HG02943 (cell line): ENCODE measurements around the gene ANKS3.
A peak's percentile ranks its signal among the peaks of the same experiment; 100 is the strongest.
"Not testable (repeated sequence)": the region's sequence is repeated elsewhere in the genome, so short reads cannot be mapped to it uniquely, and the experiment has no call there.

ENCODE experiments used
- ATAC-seq: cut with Tn5 transposase; IDR thresholded peaks from one replicate; pipeline ENCODE4 v1.9.1; 2021; ENCODE audit warnings: mild to moderate bottlenecking, low read depth, moderate library complexity; ENCODE audit not compliant: unreplicated experiment

The ANKS3 gene

DNA sequence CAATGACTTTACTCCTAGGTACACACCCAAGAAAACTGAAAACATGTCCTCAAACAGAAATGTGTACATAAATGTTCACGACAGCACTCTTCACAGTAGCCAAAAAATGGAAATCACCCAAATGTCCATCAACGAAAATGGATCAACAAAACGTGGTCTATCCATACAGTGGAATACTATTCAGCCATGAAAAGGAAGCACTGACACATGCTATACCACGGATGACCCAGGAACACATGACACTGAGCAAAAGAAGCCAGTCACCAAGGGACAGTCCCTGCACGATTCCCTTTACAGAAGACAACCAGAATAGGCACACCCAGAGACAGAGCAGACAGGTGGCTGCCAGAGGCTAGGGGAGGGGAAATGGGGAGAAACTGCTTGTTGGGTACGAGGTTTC is 21.6 kb upstream of the ANKS3 start:
- no peak for ATAC-seq

DNA sequence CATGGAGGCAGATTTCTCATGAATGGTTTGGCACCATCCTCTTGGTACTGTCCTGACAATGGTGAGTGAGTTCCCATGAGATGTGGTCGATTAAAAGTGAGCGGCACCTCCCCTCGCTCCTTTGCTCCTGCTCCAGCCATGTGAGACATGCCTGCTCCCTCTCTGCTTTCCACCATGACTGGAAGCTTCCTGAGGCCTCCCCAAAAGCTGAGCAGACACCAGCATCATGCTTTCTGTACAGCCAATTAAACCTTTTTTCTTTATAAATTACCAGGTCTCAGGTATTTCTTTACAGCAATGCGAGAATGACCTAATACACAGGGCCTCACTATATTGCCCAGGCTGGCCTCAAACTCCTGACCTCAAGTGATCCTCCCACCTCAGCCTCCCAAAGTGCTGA is 20.8 kb upstream of the ANKS3 start:
- no peak for ATAC-seq

DNA sequence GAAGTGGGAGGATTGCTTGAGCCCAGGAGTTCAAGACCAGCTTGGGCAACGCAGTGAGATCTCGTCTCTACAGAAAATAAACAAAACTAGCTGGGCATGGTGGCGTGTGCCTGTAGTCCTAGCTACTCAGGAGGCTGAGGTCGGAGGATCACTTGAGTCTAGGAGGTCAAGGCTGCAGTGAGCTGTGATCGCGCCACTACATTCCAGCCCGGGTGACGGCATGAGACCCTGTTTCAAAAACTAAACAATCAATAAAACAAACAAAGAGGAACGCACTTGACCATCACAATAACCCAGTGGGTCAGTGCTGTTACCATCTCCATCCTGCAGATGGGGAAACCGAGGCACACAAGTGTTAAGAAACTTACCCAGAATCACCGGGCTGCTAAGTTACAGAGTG is 19.2 kb upstream of the ANKS3 start:
- ATAC-seq, result no peak

DNA sequence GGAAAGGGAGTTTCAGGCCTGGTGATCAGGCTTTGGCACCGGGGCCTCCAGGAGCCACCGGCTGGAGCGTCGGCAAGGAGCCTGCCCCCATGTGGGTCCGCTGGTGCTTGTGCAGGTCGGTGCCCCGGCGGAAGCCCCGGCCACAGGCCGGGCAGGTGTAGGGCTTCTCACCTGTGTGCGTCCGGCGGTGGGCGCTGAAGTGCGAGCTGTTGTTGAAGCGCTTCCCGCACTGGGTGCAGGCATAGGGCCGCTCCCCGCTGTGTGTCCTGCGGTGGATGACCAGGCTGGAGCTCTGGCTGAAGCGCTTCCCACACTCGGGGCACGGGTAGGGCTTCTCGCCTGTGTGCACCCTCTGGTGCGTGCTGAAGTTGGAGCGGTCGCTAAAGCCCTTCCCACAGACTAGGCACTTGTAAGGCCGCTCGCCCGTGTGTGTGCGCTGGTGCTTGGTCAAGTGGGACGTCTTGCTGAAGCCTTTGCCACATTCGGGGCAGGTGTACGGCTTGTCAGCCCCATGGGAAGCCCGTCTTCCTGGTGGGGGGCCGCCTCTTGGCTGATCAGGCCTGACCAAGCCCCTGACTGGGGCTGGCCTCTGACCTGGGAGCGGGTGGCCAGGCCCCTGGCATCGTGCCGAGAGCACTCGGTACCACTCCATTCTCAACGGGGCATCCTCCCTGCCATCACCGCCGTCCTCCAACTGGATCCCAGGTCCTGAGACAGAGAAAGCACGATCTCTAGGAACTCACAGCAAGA is 18.5 kb upstream of the ANKS3 start:
- ATAC-seq, result no peak

DNA sequence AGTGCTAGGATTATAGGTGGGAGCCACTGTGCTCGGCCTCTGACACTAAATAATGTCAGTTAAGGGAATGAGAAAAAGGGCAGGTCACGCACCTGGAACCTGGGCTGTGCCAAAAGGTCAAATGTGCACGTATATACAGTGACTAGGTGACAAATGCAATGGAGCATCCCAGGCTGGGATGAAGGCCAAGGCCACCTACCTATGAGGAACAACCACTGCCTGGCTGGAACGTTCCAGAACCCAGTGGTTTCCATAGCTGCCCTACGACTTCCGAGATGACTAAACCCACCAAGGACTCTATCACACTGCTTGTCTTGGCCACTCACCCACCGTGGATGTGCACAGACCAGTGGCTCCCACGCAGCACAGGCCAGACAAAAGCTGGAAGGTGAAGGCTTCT is 16.8 kb upstream of the ANKS3 start:
- no peak for ATAC-seq

DNA sequence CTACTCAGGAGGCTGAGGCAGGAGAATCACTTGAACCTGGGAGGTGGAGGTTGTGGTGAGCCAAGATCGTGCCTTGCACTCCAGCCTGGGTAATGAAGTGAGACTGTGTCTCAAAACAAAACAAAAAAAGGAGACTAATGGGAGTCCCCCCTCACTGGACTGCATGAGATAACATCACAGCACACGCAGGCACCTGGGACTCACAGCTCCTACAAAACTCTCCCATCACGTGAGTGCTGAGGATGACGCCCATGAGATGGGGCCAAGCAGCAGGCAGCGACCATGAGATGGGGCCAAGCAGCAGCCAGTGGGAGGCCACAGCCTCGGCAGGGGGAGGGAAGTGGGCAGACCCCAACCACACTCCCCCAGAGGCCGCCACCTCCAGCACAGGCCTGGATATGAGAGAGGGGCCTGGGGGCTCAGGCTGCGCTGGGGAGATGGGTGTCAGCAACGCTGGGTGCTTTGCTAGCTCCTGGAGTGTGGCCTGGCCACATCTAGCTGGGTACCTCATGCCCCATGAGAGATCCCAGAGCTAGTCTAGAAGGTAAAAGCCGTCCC is 15.7 kb upstream of the ANKS3 start:
- no peak for ATAC-seq

DNA sequence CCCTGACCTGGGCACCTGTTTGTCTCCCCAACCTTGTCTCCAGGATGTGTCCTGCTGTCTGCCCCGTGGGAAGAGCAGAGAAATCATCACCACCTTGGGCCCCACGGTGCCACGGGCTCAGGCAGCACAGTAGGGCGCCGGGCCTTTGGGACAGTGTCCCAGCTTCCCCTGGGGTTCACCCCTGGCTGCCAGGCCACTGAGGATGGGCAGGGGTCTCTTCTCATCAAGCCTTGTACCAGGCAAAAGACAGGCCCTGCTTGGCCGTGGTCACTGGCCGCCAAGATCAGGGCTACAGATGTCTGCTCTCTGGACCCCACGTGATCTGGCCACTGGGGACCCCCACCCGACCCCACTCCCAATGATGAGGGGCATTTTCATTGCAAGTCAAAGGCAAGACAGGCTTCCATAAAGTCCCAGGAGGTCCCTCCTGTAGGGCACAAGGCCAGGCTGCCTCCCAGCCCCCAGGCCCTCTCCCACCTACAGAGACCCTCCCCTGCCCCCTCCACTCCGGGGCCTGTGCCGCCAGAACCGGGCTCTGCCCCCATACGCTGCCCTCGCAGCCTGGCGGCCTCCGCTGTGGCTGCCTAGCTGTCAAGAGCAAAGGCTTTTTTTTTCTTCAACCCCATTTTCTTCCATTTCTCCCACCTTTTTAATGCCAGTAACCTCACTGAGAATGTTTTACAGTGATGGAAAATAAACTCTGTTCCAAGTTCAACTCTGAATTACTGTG is 14.8 kb upstream of the ANKS3 start:
- no peak for ATAC-seq

DNA sequence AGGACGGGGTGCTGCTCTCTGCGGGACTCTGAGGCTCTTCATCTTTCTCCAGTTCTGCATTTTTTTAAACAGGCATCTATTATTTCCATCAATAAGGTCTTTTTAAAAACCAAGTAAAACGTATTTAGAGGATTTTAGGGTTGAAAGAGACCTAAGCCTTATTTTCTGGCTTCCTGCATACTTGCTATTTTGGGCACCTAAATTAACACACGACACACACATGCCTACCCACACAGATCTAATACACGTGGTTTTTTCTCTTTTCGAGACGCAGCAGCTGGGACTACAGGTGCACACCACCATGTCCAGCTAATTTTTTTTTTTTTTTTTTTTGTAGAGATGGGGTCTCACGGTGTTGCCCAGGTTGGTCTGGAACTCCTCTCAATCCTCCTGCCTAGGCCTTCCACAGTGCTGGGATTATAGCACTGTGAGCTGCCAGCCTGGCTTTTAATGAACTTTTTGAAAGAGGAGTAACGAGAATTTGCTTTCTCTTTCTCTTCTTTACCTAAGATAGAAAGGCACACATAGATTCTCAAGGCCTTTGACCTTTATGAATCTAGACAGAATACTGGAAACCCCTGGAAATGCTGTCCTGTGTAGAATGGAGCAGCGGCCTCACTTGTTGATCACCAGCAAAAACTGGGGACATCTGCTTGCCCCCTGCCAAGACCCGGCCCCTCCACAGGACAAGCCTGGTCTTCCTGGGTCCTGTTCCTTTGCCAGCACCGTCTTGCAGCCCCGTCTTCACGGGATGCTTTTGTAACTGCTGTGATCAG is 14.0 kb upstream of the ANKS3 start:
- ATAC-seq, result no peak

DNA sequence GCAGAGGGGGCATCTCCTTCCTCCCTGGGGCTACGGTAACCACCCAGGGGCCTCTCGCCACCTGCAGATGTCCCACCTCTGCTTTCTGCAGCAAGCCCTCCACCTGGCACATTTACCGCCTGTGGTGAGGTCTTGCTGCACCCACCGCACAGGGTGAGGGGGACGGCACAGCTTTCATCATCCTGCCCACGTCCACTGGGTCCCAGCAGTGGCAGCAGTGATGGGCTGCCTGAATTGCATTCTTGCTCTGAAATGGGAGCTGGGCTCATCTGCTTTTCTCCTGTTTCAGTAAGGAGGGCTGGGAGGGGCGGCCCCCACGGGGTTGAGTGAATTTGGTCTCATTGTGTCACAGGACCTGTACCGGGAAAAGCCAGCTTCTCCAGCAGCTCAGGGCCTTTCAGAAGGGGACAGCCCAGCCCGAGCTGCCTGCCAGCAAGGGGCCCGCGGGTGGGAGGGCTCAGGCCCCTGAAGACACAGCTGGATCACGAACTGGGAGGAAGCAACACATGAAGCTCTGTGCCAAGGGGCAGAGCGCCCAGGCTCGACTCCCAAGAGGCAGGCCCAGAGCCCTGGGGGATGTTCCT is 13.0 kb upstream of the ANKS3 start:
- ATAC-seq, result no peak

DNA sequence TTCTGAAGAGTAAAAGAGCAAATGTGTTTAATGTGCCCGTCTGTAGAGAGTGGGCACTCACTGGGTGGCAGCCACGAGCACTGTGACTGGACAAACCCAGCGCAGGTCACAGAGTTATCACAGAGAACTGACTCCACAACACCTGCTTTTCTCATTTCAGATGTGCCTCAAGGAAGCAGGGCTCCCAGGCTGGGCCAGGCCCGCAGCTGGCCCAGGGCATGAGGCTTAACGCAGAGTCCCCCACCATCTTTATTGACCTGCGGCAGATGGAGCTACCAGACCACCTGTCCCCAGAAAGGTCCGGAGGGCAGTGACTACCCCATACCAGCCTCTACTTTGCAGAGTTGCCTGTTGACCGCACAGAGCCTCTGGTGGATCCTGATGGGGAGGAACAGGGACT is 12.1 kb upstream of the ANKS3 start:
- no peak for ATAC-seq

DNA sequence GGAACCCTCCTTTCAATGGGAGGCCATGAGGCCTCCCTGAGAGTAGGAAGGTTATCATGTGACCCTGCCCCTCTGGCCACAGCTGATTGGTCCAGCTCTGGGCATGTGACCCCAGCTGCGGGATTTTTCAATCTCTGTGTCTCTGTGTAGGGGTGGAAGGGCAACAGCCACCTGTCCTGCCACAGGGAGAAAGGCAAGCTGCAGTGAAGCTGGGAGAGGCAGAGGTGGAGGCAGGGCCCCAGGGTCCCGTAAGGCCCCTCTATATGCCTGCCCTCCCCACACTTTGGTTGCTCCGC is 11.2 kb upstream of the ANKS3 start:
- no peak for ATAC-seq

DNA sequence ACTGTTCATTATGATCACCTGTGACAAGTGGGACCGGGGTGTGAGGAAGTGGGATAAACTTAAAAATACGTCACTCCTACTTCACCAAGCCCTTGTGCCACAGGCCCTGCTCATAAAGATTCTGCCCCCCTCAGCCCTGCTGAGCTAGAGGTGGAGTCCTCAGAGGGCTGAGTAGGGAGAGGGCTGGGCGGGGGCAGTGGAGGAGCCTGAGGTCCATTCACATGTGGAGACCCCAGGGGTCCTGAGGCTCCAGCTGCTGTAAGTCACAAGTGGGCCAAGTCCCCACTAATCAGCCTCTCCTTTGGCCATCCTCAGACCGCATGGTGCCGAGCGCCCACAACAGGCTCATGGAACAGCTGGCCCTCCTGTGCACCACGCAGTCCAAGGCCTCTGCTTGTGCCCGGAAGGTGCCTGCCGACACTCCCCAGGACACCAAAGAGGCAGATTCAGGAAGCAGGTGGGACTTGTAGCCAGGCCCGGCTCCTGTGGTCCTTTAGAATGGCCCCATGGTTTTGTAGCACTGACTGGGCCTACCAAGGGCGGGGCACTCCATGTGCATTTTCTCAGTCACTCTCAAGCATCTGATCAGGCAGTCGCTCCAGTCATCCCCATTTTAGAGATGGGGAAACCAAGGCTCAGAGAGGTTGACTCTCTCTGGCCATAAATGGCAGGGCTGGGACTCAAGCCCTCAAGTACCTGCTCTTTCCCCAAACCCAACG is 10.6 kb upstream of the ANKS3 start:
- no peak for ATAC-seq

DNA sequence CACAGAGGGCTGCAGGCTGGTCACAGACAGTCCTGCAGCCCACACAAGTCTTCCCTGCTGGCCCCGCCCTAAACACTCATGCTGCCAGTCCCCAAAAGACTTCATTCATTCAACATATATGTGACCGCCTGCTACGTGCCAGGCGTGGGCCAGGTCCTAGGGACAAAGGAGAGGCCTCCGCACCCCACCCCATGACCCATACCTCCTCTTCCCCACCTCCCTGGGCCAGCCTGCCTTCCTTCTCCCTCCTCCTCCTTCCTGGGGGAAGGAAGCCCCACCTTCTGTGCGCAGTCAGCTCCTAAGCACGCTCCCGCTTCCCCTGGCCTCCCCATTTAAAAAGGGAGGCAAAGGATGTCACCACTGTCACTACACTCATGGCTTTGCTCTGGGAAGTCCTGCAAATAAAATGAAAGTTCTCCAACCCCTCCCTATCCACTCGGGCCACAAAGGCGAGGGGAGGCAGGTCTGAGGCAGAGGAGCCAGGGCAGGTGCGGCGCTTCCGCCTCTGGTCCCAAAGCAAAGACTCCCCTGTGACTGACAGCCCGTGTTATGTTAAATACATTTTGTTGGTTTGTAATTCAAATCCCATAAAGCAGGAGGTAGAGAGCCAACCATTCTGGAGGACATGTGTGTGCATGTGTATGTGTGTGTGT is 9.3 kb upstream of the ANKS3 start:
- no peak for ATAC-seq

DNA sequence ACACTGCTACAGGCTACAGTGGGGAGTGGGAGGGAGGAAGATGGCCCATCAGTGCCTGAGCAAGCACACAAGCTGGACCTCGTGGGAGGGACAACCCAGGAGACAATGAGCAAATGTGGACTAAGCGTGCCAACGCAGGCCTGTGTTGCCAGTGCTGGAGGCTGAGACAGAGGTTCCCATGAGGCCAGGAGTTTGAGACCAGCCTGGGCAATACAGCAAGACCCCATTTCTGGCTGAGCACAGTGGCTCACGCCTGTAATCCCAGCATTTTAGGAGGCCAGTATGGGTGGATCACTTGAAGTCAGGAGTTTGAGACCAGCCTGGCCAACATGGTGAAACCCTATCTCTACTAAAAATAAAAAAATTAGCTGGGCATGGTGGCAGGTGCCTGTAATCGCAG is 4.3 kb upstream of the ANKS3 start:
- not testable (repeated sequence) for ATAC-seq

DNA sequence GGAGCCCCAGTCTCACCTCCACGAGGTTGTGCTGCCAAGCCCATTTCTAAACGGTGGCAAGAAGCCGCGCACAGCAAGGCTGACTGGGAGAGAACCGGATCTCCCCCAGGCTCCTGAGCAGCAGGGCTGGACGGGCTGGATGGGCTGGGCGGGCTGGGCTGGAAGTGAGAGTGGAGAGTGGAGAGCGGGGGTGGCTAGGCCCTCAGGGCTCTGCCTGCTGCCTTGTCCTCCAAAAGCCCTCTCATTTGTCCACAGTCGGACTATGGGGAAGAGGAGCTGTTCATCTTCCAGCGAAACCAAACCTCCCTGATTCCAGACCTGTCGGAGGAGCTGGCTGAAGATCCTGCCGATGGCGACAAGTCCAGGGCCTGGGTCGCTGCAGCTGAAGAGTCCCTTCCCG is 3.5 kb upstream of the ANKS3 start:
- no peak for ATAC-seq

DNA sequence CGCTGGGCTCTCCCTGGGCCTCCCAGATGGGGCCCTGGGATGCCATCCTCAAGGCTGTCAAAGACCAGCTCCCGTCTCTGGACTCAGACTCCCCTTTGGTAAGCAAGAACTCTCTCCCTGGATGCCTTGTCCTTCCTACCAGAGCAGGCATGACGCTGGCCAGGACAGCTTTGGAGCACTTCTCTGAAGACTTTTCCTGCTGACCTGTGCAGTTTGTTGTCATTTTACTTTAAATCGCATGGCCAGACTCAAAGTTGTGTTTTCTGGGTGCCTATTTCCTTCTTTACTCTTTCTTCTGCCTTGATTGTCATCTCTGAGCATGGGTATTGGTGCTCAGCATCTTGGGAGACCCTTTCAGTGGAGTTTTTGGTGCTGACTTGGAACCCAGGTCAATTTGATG is 2.5 kb upstream of the ANKS3 start:
- no peak for ATAC-seq

DNA sequence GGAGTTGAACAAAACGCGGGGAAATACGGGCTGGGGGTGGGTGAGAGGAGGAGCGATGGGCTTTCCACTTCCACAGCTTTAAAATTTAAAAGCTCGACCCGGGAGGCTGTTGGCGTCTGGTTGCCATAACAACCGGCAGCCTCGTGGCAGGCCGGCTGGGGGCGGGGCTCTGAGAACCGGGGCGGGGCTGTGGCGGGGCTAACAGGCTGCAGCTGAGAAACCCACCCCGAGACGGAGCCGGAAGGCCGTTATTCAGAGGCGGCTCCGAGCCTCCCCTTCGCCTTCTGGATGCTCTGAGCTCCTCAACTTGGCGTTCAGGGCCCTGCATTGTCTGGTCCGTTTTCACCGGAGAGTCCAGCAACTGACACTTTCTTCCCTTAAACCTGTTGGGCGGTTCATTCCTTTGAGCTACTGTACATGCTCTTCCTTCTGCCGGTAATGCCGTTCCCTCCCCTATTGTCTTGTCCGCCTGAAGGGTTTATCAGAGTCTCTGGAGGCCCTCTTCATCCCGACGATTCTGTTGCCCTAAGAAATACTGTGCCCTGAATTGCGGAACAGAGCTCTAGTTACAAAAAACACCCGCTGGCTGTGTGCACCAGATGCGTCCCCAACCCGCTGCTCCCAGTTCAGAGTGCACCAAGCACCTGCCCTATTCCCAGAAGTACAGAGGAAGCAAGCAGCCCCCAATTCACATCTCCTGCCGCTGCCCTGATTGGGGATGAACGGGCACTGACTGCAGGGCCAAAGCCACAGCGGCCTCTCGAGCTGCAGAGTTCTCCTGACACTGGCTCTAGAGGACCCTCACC is 862 bp upstream of the ANKS3 start:
- ATAC-seq, result peak; percentile 64

DNA sequence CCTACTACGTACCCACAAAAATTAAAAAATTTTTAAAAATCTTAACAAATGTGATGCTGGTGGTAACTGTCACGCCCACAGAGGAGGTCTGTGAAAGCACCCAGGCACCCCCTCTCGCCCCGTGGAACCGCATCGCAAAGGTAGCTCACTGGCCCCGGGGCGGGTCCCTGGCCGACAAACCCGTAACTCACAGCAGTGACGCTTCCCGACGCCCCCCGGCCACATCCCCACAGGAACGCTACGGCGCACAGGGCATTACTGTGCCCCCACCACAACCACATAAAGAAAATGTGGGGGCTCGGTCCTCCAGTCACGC is 366 bp downstream of the ANKS3 start:
- no peak for ATAC-seq

DNA sequence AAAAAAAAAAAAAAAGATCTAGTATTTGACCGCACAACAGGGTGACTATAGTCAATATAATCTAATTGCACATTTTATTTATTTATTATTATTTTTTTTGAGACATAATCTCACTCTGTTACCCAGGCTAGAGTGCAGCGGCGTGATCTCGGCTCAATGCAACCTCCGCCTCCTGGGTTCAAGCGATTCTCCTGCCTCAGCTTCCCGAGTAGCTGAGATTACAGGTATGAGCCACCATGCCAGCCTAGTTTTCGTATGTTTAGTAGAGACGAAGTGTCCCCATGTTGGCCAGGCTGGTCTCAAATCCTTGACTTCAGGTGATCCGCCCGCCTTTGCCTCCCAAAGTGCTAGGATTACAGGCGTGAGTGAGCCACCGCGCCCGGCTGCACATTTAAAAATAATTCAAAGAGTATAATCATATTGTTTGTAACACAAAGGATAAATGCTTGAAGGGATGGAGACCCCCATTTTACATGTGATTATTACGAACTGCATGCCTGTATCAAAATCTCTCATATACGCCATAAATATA is 794 bp downstream of the ANKS3 start:
- no peak for ATAC-seq
